HCEC 1CT (cell line): ENCODE measurements around the gene ATG9B.
A peak's percentile ranks its signal among the peaks of the same experiment; 100 is the strongest.
"Not testable (repeated sequence)": the region's sequence is repeated elsewhere in the genome, so short reads cannot be mapped to it uniquely, and the experiment has no call there.

Experiments used
- DNase-seq: peaks from one replicate; pipeline ENCODE4 v3.0.0-alpha.2; 2017

The ATG9B gene

DNA sequence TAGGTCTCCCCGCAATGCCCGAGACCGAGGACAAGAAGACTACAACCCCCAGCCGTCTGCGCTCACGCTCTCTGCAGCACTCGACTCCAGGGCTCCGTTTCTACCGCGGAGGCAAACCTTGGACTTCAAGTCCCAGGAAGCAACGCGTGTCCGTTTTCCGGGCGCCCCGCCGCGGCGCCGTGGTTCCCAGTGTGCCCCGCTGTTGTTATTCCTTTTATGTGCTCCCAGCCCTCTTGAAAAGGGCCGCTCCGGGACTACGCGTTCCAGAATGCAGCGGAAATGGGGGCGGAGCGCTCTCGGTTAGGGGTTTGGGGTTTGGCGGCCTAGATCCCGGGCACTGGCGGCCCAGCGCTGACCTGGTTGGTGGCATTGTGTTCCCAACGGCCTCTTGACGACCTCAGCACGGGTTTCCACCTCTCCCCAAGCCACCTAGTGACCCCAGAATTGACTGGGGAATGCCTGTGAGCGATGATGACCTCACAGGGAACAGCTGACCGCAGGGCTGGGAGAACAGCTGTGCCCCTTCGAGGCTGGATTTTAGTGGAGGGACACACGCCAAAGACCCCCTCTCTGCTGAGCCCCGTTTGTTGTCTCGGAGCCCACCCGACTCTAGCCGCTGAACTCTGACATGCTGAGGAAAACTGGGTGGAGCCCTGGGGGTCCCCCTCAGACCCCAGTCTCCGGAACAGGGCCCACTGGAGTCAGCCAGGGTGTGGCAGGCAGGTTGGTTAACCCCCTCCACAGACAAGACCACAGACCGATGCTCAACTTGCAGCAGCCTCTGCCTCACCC, 33.9 kb upstream of the ATG9B start:
- peak; percentile 100 for DNase-seq

DNA sequence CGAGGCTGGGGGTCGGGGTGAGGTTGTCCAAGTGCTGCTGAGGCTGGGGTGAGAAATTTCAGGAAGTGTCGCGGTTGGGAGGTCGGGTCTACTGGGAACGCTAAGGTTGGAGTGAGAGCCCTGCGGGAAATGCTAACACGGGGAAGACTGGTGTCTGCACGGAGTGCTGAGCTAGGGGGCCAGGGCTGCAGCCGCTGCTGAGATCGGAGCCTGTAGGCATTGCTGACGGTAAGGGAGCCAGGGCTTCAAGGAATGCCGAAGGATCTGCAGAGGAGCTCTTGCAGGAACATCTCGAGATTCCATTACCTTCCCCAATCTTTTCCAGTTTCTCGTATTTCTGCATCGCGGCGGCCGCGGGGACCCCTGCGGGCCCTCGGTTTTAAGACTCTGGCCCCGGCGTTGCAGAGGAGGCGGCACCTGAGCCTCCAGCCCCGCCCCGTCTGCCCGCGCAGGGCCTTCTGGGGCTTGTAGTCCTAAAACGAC, 33.3 kb upstream of the ATG9B start, which contains the start of gene CDK5:
TSS of gene CDK5 (minus strand) at position 392 of the 483 bp plus-strand sequence. CDS start at position 343, 49 bp downstream.
- DNase-seq = peak; percentile 16

DNA sequence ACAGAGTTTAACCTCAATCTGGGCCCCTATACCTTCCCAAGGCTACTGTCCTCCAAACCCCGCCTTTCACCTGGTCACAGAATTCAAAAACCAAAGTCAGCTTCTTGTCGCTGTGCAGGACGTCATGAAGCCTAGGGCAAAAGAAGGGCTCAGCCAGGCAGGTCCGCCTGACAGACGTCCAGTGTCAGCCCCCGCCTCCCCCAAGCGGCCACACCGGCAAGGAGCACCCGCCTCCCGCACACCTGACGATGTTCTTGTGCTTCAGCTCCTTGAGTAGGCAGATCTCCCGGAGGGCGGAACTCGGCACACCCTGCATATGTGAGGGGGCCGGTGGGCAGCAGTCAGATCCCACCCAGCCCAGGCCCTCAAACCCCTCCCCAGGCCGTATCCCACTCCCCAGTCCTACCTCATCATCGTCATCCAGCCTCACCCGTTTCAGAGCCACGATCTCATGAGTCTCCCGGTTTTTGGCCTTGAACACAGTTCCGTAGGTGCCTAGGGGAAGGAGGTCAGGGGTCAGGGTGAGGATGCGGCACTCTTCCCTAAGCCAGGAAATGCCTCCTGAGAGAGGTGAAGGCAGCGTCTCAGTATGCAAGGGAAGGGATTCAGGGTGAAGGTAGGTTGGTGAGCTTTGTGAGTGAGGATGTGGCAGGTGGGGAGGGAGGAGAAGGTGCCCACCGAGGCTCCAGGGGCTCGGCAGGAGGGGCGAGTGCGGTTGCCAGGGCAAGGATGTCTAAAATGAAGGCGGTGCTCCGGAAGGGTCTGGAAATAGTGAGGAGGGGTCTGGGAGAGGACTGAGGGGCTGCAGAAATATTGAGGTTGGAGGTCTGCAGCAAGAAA, 32.6 kb upstream of the ATG9B start:
- no peak for DNase-seq

DNA sequence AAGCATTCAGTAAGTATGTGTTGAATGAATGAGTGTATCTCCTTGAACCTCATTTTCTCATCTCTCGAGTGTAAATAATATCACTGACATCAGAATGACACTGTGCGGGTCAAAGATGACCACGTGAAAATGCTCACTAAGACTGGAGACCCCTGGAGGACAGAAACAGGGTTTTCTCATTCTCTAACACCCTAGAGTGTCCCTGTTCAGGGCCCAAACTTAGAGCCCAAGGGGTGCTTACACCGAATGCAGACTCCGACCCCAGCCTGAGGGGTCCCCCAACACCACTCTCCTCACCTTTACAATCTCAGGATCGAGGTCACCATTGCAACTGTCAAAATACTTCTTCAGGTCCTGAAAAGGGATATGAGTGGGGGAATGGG, 32.0 kb upstream of the ATG9B start:
- DNase-seq = no peak

DNA sequence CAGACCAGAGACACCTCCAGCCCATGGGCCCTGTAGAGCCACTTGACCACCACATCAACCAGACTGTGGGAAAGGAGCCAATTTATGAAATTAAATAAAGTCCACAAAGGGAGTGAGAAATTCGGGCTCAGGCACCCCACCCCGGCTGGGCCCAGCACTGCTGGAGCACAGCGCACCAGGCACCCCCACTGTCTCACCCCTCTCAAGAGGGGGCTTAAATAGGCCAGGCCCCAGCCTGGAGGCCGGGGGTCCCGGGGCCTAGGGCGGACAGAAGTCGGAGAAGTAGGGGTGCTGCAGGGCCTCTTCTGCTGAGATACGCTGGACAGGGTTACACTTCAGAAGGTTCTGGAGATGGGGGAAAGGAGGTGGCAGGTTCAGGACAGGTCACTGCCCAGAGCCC, 29.5 kb upstream of the ATG9B start:
- no peak for DNase-seq

DNA sequence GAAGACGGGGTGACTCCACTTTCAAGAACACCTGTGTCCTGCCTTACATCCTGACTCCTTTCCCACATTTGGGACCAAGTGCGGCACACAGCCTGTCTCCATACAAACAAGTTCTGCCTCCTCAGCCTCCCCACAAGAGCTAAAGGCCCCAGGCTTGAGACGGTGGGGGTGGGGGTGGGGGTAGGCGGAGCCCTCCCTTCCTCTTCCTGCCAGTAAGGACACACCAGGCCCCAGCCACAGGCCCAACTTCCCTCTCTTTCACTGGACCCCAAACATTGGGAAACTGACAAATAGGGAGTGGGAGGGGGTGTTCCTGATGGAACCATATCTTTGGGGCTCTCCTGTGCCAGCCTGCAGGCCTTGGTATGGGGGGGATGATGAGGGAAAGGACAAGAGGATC, 28.8 kb upstream of the ATG9B start:
- DNase-seq = no peak

DNA sequence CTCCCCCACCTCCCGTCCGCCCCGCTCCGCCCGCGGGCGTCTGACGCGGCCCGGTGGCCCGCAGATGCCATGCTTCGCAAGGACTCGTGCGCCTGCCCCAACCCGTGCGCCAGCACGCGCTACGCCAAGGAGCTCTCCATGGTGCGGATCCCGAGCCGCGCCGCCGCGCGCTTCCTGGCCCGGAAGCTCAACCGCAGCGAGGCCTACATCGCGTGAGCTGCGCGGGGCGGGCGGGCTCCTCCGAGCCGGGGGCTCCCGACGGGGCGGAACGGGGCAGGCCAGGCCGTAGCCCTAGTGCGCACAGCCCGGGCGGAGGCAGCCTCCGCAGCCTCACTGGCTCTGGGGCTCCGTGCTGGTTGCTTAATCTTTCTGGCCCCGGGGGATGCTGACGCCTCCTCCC, 26.8 kb upstream of the ATG9B start:
- no peak for DNase-seq

DNA sequence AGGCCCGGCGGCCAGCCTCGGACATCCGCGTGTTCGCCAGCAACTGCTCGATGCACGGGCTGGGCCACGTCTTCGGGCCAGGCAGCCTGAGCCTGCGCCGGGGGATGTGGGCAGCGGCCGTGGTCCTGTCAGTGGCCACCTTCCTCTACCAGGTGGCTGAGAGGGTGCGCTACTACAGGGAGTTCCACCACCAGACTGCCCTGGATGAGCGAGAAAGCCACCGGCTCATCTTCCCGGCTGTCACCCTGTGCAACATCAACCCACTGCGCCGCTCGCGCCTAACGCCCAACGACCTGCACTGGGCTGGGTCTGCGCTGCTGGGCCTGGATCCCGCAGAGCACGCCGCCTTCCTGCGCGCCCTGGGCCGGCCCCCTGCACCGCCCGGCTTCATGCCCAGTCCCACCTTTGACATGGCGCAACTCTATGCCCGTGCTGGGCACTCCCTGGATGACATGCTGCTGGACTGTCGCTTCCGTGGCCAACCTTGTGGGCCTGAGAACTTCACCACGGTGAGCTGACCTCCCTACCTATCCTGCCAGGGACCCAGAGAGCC, 24.7 kb upstream of the ATG9B start:
- no peak for DNase-seq

DNA sequence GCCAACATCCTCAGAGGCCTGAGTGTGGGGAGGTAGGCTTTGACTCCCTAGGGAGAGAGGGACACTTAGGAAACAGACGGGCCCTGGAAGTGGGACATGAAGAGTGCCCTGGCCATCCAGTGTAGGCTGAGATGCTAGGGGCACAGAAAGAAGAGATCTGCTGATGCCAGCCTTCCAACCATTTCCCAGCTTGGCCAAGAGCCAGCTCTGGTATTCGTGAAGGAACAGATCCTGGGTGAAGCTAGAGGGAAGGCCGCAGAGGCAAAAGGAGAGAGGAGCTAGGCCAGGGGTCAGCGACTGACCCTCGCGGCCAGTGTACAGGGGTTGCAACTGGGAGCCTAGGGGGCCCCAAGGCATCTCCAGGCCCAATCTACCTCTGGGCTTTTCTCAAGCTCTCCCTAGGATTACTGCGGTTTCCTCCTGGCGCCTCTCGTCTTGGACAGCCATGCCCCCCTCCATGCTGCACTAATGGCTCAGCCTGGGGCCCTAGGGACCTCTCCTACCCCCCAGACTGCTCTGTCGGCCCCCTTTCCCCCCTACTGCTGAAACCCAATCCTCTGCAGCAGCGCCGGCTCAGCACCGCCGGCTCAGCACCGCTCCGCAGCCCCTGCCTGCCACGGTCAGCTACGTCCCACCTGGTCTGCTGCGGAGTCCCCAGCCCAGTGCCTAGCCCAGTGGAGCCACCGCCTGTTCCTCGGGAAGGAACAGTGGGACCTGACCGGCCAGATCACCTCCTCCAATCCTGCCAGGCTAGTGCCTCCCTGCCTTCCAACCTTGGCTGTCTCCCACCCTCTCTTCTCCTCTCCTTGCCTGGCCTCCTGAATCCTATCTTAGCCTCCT, 23.9 kb upstream of the ATG9B start, which contains the start of gene ASIC3:
TSS of gene ASIC3 (plus strand) at position 556 of the 840 bp plus-strand sequence. CDS start 355 bp downstream, outside the sequence.
- DNase-seq = no peak

DNA sequence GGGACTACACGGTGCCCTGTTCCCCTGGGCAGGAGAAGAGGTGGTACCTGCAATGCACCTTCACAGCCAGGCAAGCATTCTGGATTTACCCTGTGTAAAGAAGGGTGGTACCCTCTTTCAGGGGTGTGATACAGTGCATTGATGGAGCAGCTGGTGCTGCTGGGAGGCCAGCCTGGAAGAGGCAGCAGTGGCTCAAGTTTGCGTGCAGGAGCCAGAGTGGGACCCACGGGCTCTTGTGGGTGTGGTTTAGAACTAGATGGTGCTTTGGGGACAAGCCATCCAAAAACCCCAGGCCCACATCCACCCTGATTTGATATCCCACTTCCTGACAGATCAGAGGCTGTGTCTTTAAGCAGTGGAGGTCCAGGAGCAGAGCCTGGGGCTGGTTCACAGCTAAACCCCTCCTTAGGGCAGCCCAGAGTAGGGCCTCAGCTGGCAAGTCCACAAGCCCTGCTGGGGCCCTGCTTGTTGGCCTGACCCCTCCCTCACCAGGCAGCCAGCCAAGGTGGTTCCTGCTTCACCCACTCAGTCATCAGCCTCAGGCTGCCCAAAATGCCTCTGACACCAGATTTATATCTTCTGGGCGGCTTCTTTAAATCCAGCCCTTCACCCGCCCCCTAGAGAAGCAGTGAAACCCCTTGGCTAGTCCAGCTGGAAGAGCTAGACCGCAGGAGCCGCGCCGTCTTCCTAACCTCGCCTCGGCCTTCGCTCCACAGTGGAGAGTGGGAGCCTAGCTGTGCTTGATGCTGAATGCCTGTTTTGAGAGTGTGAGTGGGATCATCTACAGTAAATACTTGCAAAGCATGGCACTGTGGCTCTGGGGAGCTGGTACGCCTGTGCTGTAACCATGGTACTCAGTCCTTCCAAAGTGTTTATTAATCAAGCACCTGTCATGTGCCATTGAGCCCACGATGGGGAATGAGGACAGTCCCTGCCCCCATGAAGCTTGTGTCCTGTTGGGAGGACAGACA, 22.6 kb upstream of the ATG9B start:
- DNase-seq = no peak

DNA sequence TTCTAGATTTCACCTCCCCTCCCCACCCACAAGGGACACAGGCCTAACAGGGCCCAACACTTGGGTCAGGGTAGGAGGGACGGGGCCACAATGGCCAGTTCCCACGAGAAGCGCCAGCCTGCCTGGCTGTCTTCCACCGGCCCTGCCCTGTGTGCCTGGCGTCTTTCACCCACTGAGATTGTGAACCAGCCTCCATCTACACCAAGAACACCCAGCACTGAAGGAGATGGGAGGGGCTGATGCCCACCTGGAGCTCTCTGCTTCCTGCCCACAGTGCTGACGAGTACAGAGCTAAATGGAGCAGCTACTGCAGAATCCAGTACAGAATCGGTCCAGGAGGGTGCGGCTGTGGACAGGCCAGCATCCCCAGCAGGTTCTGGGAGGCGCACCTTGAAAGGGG, 21.7 kb upstream of the ATG9B start:
- no peak for DNase-seq

DNA sequence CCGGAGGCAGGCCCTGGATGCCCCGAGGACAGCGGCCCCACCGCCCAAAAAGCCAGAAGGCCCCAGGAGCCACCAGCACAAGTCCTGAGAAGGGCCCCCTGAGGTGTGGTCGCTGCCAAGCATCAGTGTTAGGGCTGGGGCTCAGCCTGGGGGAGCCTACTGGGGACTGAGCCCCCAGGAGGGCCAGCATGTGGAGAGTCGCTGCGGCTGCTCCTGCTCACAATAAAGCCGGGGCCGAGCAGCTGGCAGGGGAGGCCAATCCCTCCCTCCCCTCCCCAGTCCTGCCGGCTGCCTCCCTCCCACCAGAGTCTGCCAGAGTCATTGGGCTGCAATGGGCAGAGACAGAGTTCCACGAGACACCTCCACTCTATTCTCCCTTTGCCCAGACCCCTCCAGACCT, 21.0 kb upstream of the ATG9B start:
- no peak for DNase-seq

DNA sequence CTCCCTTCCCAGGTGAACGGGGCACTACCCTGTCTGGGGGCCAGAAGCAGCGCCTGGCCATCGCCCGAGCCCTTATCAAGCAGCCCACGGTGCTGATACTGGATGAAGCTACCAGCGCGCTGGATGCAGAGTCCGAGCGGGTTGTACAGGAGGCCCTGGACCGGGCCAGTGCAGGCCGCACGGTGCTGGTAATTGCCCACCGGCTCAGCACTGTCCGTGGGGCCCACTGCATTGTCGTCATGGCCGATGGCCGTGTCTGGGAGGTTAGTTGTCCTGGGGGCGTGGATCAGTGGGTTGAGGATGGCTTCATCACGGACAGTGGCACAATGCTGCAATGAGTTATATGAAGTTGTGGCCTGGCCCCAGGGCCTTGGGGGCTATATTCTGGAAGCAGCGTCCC, 19.7 kb upstream of the ATG9B start:
- no peak for DNase-seq

DNA sequence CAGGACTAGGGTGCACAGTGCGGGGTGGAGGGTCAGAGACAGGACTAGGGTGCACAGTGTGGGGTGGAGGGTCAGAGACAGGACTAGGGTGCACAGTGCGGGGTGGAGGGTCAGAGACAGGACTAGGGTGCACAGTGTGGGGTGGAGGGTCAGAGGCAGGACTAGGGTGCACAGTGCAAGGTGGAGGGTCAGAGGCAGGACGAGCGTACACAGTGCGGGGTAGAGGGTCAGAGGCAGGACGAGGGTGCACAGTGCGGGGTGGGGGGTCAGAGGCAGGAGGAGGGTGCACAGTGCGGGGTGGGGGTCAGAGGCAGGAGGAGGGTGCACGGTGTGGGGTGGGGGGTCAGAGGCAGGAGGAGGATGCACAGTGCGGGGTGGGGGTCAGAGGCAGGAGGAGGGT, 19.2 kb upstream of the ATG9B start:
- DNase-seq = not testable (repeated sequence)

DNA sequence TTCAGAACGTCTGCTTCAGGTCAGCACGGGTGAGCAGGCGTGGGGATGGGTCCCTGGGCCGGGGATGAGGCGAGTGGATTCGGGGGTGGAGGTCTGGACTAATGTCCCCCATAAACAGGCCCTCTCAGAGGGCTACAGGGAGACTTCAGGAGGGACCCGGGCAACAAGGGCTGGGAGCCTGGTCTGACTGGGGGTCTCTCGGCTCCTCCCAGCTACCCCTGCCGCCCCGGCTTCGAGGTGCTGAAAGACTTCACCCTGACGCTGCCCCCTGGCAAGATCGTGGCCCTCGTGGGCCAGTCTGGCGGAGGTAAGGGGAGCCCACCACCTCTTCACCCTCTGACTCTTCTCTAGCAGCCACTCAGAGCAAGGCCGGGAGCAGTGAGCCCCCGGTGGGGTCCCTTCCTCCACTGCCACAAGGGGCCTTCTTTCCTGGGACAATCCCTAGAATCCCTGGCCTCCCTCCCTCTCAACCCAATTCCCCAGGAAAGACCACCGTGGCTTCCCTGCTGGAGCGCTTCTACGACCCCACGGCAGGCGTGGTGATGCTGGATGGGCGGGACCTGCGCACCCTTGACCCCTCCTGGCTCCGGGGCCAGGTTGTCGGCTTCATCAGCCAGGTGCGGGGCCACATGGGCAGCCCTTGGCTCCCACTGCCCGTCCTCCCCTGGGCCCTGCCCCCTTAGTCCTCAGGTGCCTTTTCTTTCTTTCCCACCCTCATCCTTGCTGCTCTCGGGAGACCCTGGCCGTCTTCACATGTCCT, 16.5 kb upstream of the ATG9B start:
- DNase-seq = no peak

DNA sequence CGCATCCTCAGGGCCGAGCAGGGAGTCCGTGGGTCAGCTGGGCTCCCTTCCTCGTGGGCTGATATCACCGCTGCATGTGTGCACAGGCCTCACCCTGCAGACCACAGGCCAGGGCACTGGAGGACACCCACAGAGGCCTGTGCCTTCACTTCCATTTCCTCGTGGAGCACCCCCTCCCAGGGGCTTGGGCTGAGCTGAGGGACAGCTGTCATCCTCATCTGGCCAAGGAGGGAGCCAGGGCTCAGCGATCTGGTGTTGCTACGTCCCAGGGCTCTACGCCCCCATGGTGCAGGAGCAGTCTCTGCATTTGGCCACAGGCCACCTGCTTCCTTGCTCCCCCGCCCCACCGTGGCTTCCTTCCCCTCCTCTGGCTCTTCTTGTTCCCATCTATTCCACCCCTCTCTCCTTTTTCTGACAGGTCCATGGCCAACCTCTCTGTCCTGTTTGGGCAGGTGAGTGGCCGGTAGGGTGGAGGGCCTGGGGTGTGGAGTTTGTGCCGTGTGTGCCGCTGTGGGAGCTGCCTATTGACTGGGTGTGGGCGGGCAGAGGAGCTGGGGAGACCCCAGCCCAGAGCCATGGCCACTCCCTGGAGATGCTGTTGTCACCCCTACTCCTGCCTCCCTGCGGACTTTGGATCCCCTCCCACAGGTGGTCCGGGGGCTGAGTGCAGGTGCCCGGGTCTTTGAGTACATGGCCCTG, 15.7 kb upstream of the ATG9B start:
- no peak for DNase-seq

DNA sequence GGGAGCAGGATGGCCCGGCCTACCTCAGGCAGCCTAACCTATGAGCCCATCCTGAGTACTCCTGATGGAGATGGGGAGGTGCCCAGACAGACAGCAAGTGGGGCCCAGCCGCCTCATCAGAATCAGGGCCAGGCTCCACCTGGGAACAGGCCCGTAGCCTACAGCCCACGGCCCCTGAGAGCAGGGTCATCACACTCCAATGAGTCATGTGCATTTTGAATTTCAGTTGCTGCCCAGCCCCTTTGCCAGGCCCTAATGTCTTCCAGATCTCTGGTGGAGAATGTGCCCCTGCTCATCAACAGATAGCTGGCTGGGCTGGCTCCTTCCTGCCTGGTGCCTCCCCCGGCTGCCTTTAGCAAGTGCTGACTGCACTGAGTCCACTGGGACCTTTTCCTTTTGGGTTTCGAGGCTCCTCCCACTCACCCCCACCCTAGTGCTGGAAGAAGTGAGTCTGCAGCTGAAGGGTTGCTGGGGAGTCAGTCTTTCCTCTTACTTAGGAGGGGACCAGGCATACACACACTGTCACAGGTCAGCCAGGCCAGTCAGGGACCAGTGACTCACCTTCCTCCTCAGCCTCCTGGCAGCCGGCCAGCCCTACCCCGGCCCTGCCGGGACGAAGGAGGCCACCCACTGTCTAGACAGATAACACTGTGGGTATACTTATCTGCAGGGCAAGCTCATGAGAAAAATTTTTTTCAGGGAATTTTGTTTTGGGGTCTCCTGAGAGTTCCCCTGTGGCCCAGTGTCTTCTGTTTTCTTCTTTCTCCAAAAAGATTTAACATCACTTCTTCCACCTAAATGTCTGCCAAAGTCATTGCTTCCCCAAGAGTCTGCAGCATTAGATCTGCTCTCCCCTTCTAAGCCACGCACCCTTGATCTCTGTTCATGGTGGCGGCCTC, 14.9 kb upstream of the ATG9B start:
- peak; percentile 84 for DNase-seq

DNA sequence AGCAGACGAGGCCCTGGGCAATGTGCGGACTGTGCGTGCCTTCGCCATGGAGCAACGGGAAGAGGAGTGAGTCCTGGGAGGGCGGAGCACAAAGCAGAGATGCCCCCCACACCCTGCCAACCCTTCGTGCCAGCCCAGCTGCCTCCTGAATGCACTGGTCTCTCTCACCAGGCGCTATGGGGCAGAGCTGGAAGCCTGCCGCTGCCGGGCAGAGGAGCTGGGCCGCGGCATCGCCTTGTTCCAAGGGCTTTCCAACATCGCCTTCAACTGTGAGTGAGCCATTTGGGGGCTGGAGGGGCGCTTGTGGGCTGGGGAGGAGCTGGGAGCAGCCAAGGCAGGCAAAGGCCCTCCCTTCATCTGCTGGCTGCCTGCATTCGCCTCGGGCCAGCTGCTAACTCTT, 11.6 kb upstream of the ATG9B start:
- DNase-seq = no peak
